HG02870 (cell line): ENCODE results near the gene LIMCH1.

Source experiments
- ATAC-seq: cut with Tn5 transposase; IDR thresholded peaks from one replicate; pipeline ENCODE4 v1.9.1; 2021; ENCODE audit warnings: mild to moderate bottlenecking, moderate library complexity; ENCODE audit not compliant: unreplicated experiment

Gene LIMCH1

GRCh38 chr4:41559940-41560516 is 22.1 kb downstream of the LIMCH1 start:
- no peak for ATAC-seq

- no peak for ATAC-seq
These were observed 23.3 kb downstream of the LIMCH1 start for GRCh38 chr4:41561244-41561643.

GRCh38 chr4:41567186-41567585 is 29.2 kb downstream of the LIMCH1 start:
- no peak for ATAC-seq

- no peak for ATAC-seq
These were observed 30.4 kb downstream of the LIMCH1 start for GRCh38 chr4:41568363-41568762.

GRCh38 chr4:41569961-41570360 is 32.0 kb downstream of the LIMCH1 start:
- ATAC-seq, result no peak

- ATAC-seq, result no peak
These were observed 33.5 kb downstream of the LIMCH1 start for GRCh38 chr4:41571422-41571821.

- ATAC-seq, result no peak
These were observed 34.6 kb downstream of the LIMCH1 start for GRCh38 chr4:41572516-41572915.

GRCh38 chr4:41572956-41573355 is 35.0 kb downstream of the LIMCH1 start:
- ATAC-seq, result no peak

GRCh38 chr4:41573502-41574001 is 35.6 kb downstream of the LIMCH1 start:
- ATAC-seq, result no peak

- ATAC-seq, result no peak
These were observed 37.2 kb downstream of the LIMCH1 start for GRCh38 chr4:41575207-41575606.

GRCh38 chr4:41575665-41576064 is 37.7 kb downstream of the LIMCH1 start:
- ATAC-seq, result no peak

GRCh38 chr4:41579043-41579442 is 41.1 kb downstream of the LIMCH1 start:
- ATAC-seq, result no peak

- ATAC-seq, result no peak
These were observed 41.6 kb downstream of the LIMCH1 start for GRCh38 chr4:41579526-41579925.

GRCh38 chr4:41580007-41580406 is 42.0 kb downstream of the LIMCH1 start:
- no peak for ATAC-seq

GRCh38 chr4:41586675-41587225 is 48.8 kb downstream of the LIMCH1 start:
- ATAC-seq, result no peak

- no peak for ATAC-seq
These were observed 49.3 kb downstream of the LIMCH1 start for GRCh38 chr4:41587286-41587685.

- no peak for ATAC-seq
These were observed 52.6 kb downstream of the LIMCH1 start for GRCh38 chr4:41590591-41590990.

- ATAC-seq, result no peak
These were observed 56.5 kb downstream of the LIMCH1 start for GRCh38 chr4:41594432-41594831.

- ATAC-seq, result no peak
These were observed 59.5 kb downstream of the LIMCH1 start for GRCh38 chr4:41597494-41597893.

GRCh38 chr4:41598580-41598979 is 60.6 kb downstream of the LIMCH1 start:
- no peak for ATAC-seq

GRCh38 chr4:41599192-41599786 is 61.3 kb downstream of the LIMCH1 start:
- no peak for ATAC-seq

- ATAC-seq, result no peak
These were observed 62.4 kb downstream of the LIMCH1 start for GRCh38 chr4:41600243-41600912.
